IMR-90 (cell line): Measurements from ENCODE around the gene PCOLCE2.

Experiments used
- CHD1 ChIP-seq: IDR thresholded peaks from 2 replicates; pipeline ENCODE4 v1.6.1; 2012; ENCODE audit warnings: low read depth, low read length, improper control_type of control experiment
- RAD21 ChIP-seq: IDR thresholded peaks from 2 replicates; pipeline ENCODE4 v1.6.1; 2012; ENCODE audit warnings: low read length, improper control_type of control experiment
- USF2 ChIP-seq: fragments of 150-350 bp; IDR thresholded peaks from 2 replicates; pipeline ENCODE4 v1.6.1; 2017; ENCODE audit warnings: mild to moderate bottlenecking, antibody characterized with exemption, low read length, low read depth
- TF ChIP-seq, protein P1 (sequence below): conservative IDR thresholded peaks from 2 replicates; pipeline ENCODE4 v1.5.1; 2012; ENCODE audit warnings: mild to moderate bottlenecking, low read depth, low read length, improper control_type of control experiment

GRCh38 chr3:142902356-142902755, 13.5 kb upstream of the PCOLCE2 start:
- TF ChIP-seq, protein P1, sequence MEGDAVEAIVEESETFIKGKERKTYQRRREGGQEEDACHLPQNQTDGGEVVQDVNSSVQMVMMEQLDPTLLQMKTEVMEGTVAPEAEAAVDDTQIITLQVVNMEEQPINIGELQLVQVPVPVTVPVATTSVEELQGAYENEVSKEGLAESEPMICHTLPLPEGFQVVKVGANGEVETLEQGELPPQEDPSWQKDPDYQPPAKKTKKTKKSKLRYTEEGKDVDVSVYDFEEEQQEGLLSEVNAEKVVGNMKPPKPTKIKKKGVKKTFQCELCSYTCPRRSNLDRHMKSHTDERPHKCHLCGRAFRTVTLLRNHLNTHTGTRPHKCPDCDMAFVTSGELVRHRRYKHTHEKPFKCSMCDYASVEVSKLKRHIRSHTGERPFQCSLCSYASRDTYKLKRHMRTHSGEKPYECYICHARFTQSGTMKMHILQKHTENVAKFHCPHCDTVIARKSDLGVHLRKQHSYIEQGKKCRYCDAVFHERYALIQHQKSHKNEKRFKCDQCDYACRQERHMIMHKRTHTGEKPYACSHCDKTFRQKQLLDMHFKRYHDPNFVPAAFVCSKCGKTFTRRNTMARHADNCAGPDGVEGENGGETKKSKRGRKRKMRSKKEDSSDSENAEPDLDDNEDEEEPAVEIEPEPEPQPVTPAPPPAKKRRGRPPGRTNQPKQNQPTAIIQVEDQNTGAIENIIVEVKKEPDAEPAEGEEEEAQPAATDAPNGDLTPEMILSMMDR: no peak
- TF ChIP-seq USF2 (no peak), CHD1 (no peak), RAD21 (no peak)
